H9 (cell line): Measurements from ENCODE around the gene SLC8B1. TPM values are rescaled to one million over a fixed set of nuclear protein-coding genes. Genes with fewer than 3 reads are reported as not detected.

Source experiments
- DNase-seq: peaks from one replicate; pipeline ENCODE4 v3.0.0-alpha.2; 2017
- H2AFZ ChIP-seq: one replicate; pipeline ENCODE4 v1.6.1; 2013; ENCODE audit warnings: mild to moderate bottlenecking, low read length, control low read depth, moderate library complexity
- H2AK5ac ChIP-seq: 2 replicates; pipeline ENCODE4 v1.6.1; 2013; ENCODE audit warnings: low read length, control low read depth, mixed read lengths; ENCODE audit not compliant: insufficient read length
- H2BK120ac ChIP-seq: one replicate; pipeline ENCODE4 v1.6.1; 2013; ENCODE audit warnings: low read depth, mild to moderate bottlenecking, low read length, control low read depth, inconsistent platforms; ENCODE audit not compliant: poor library complexity, severe bottlenecking
- H2BK12ac ChIP-seq: 2 replicates; pipeline ENCODE4 v1.6.1; 2013; ENCODE audit warnings: low read length, control low read depth, mixed read lengths, low read depth; ENCODE audit not compliant: insufficient read length
- H2BK15ac ChIP-seq: 2 replicates; pipeline ENCODE4 v1.6.1; 2013; ENCODE audit warnings: low read depth, low read length, control low read depth
- H2BK20ac ChIP-seq: one replicate; pipeline ENCODE4 v1.6.1; 2013; ENCODE audit warnings: low read depth, mild to moderate bottlenecking, low read length, control low read depth, inconsistent platforms; ENCODE audit not compliant: poor library complexity, severe bottlenecking
- H2BK5ac ChIP-seq: 2 replicates; pipeline ENCODE4 v1.6.1; 2013; ENCODE audit warnings: low read length, control low read depth, mixed read lengths; ENCODE audit not compliant: insufficient read length
- H3K14ac ChIP-seq: 2 replicates; pipeline ENCODE4 v1.6.1; 2013; ENCODE audit warnings: low read length, control low read depth; ENCODE audit not compliant: insufficient read depth
- H3K18ac ChIP-seq: 2 replicates; pipeline ENCODE4 v1.6.1; 2013; ENCODE audit warnings: low read depth, mild to moderate bottlenecking, mixed read lengths, low read length, control low read depth; ENCODE audit not compliant: insufficient read length
- H3K23ac ChIP-seq: 2 replicates; pipeline ENCODE4 v1.6.1; 2013; ENCODE audit warnings: low read length, control low read depth, mixed read lengths, low read depth; ENCODE audit not compliant: insufficient read length
- H3K23me2 ChIP-seq: 2 replicates; pipeline ENCODE4 v1.6.1; 2013; ENCODE audit warnings: low read depth, mild to moderate bottlenecking, mixed read lengths, low read length, control low read depth; ENCODE audit not compliant: insufficient read length, poor library complexity, severe bottlenecking
- H3K27ac ChIP-seq: 2 replicates; pipeline ENCODE4 v1.5.1; 2013; ENCODE audit warnings: low read length, control low read depth, mixed read lengths, low read depth; ENCODE audit not compliant: insufficient read length
- H3K27me3 ChIP-seq: 2 replicates; pipeline ENCODE4 v1.6.1; 2013; ENCODE audit warnings: low read length, control low read depth, inconsistent platforms; ENCODE audit not compliant: insufficient read depth
- H3K4ac ChIP-seq: 2 replicates; pipeline ENCODE4 v1.6.1; 2013; ENCODE audit warnings: low read depth, mild to moderate bottlenecking, control low read depth, inconsistent platforms, low read length, moderate library complexity
- H3K4me1 ChIP-seq: 2 replicates; pipeline ENCODE4 v1.6.1; 2013; ENCODE audit warnings: low read length, control low read depth, inconsistent platforms; ENCODE audit not compliant: insufficient read depth
- H3K4me2 ChIP-seq: 2 replicates; pipeline ENCODE4 v1.6.1; 2013; ENCODE audit warnings: low read length, control low read depth, mixed read lengths; ENCODE audit not compliant: insufficient read length, insufficient read depth
- H3K56ac ChIP-seq: 2 replicates; pipeline ENCODE4 v1.6.1; 2013; ENCODE audit warnings: low read depth, mild to moderate bottlenecking, mixed read lengths, low read length, control low read depth; ENCODE audit not compliant: insufficient read length
- H3K79me1 ChIP-seq: 2 replicates; pipeline ENCODE4 v1.6.1; 2013; ENCODE audit warnings: low read depth, mild to moderate bottlenecking, moderate library complexity, low read length, control low read depth, inconsistent platforms; ENCODE audit not compliant: insufficient read depth, poor library complexity, severe bottlenecking
- H3K79me2 ChIP-seq: 2 replicates; pipeline ENCODE4 v1.6.1; 2013; ENCODE audit warnings: low read length, control low read depth, inconsistent platforms; ENCODE audit not compliant: insufficient read depth
- H3K9ac ChIP-seq: 2 replicates; pipeline ENCODE4 v1.6.1; 2013; ENCODE audit warnings: low read length, control low read depth, mixed read lengths; ENCODE audit not compliant: insufficient read length; ENCODE audit errors: extremely low read depth
- H3K9me3 ChIP-seq: one replicate; pipeline ENCODE4 v1.6.1; 2013; ENCODE audit warnings: low read depth, low read length, inconsistent platforms; ENCODE audit not compliant: control insufficient read depth
- H3T11ph ChIP-seq: one replicate; pipeline ENCODE4 v1.6.1; 2013; ENCODE audit warnings: mild to moderate bottlenecking, low read length, control low read depth, inconsistent platforms
- H4K20me1 ChIP-seq: one replicate; pipeline ENCODE4 v1.6.1; 2013; ENCODE audit not compliant: control insufficient read depth, insufficient read length, insufficient read depth
- H4K5ac ChIP-seq: 2 replicates; pipeline ENCODE4 v1.6.1; 2013; ENCODE audit warnings: low read depth, mild to moderate bottlenecking, mixed read lengths, low read length, control low read depth; ENCODE audit not compliant: insufficient read length
- H4K8ac ChIP-seq: replicated peaks from 2 replicates; pipeline ENCODE4 v1.6.1; 2013; ENCODE audit warnings: low read length, control low read depth, mixed read lengths, low read depth; ENCODE audit not compliant: insufficient read length
- H4K91ac ChIP-seq: 2 replicates; pipeline ENCODE4 v1.6.1; 2013; ENCODE audit warnings: low read depth, mild to moderate bottlenecking, moderate library complexity, mixed read lengths, low read length, control low read depth; ENCODE audit not compliant: insufficient read length
- H3K27ac Mint-ChIP-seq, 3 experiments: 2 replicates in 2 of 3; 3 replicates in 1 of 3; pipeline ENCODE4 v1.8.0; 2020 to 2021; ENCODE audit warnings: mixed read lengths in 3 of 3, mild to moderate bottlenecking in 1 of 3, moderate library complexity in 1 of 3
- H3K27me3 Mint-ChIP-seq: 2 replicates; pipeline ENCODE4 v1.8.0; 2021; ENCODE audit warnings: low read depth, mild to moderate bottlenecking, moderate library complexity, mixed read lengths
- H3K36me3 Mint-ChIP-seq, 3 experiments: 2 replicates in 2 of 3; 3 replicates in 1 of 3; pipeline ENCODE4 v1.8.0; 2020 to 2021; ENCODE audit warnings: low read depth in 3 of 3, mixed read lengths in 3 of 3; ENCODE audit not compliant: insufficient read depth in 1 of 3
- H3K4me1 Mint-ChIP-seq, 2 experiments: 2 replicates each; pipeline ENCODE4 v1.8.0; 2020; ENCODE audit warnings: mixed read lengths in 2 of 2
- H3K4me3 Mint-ChIP-seq, 2 experiments: 2 replicates in 1 of 2; 3 replicates in 1 of 2; pipeline ENCODE4 v1.8.0; 2020 to 2021; ENCODE audit warnings: mild to moderate bottlenecking in 2 of 2, mixed read lengths in 2 of 2, moderate library complexity in 1 of 2
- H3K9me3 Mint-ChIP-seq, 2 experiments: 2 replicates in 1 of 2; 3 replicates in 1 of 2; pipeline ENCODE4 v1.8.0; 2020; ENCODE audit warnings: mild to moderate bottlenecking in 2 of 2, mixed read lengths in 2 of 2, moderate library complexity in 1 of 2
- WGBS: extraction: QIAGEN DNeasy Blood & Tissue Kit; methylation state at CpG from one replicate; pipeline ENCODE4 v1.1.7; 2013; ENCODE audit warnings: missing lambda C conversion rate, low lambda C conversion rate, mixed read lengths; ENCODE audit not compliant: insufficient read length; ENCODE audit errors: extremely low coverage; 5-methylcytosine and 5-hydroxymethylcytosine counted together
- total RNA-seq: library from RNA; stranded (reverse); gene quantifications from 2 replicates; pipeline ENCODE4 v1.2.1, GENCODE V29; 2021
- TF ChIP-seq, protein P1 (sequence below): fragments of 200-600 bp; sonication (generic); conservative IDR thresholded peaks from 3 replicates; pipeline ENCODE4 v1.8.0; 2021; ENCODE audit warnings: antibody characterized with exemption, mild to moderate bottlenecking

The SLC8B1 gene
- total RNA-seq, 1 experiment from 2014 or later: 10.4 TPM

- Histone ChIP-seq H3K79me1 (no peaks in the 10 kb centered on the region), H3K18ac (no peak overlapping the region), H3K23me2 (no peaks in the 10 kb centered on the region), H3K4me2 (no peak overlapping the region), H3K56ac (no peak overlapping the region), H3K4ac (no peak overlapping the region), H4K8ac (no peak overlapping the region), H2BK5ac (no peak overlapping the region), H4K20me1 (no peaks in the 10 kb centered on the region), H3K14ac (no peak overlapping the region), H2BK12ac (no peak overlapping the region), H4K5ac (no peak overlapping the region), H3K79me2 (no peaks in the 10 kb centered on the region), H4K91ac (no peak overlapping the region), H3K23ac (no peak overlapping the region), H3K9me3 (no peaks in the 10 kb centered on the region), H3T11ph (no peak overlapping the region), H2AFZ (no peak overlapping the region), H2BK120ac (no peak overlapping the region), H3K9ac (no peak overlapping the region), H3K27ac (no peak overlapping the region), H3K27me3 (no peaks in the 10 kb centered on the region), H2BK15ac (no peak overlapping the region), H2BK20ac (no peak overlapping the region), H2AK5ac (no peak overlapping the region), H3K4me1 (no peaks in the 10 kb centered on the region)
- Mint-ChIP-seq H3K27me3 (no peaks in the 10 kb centered on the region), H3K36me3 (peaks cover 12 to 33% (median 31%) of the 10 kb centered on the region in 3 experiments; a peak in 6 of 7 replicates), H3K4me3 (no peak overlapping the region), H3K27ac (no peak overlapping the region), H3K9me3 (no peaks in the 10 kb centered on the region), H3K4me1 (0 out of 4 replicates have a peak, but pooled peaks cover 0 to 2% of the 10 kb centered on the region in 2 experiments)
- no peak for DNase-seq
- WGBS: no CpG with 5 or more reads among the region's 9 CpGs
- TF ChIP-seq, protein P1, sequence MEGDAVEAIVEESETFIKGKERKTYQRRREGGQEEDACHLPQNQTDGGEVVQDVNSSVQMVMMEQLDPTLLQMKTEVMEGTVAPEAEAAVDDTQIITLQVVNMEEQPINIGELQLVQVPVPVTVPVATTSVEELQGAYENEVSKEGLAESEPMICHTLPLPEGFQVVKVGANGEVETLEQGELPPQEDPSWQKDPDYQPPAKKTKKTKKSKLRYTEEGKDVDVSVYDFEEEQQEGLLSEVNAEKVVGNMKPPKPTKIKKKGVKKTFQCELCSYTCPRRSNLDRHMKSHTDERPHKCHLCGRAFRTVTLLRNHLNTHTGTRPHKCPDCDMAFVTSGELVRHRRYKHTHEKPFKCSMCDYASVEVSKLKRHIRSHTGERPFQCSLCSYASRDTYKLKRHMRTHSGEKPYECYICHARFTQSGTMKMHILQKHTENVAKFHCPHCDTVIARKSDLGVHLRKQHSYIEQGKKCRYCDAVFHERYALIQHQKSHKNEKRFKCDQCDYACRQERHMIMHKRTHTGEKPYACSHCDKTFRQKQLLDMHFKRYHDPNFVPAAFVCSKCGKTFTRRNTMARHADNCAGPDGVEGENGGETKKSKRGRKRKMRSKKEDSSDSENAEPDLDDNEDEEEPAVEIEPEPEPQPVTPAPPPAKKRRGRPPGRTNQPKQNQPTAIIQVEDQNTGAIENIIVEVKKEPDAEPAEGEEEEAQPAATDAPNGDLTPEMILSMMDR: no peak
Measured at GRCh38 chr12:113372371-113372770, 37.5 kb upstream of the SLC8B1 start.
